IPS-20b (cell line): Measurements from ENCODE around the gene OOSP3.
A peak's percentile ranks its signal among the peaks of the same experiment; 100 is the strongest.
"Not testable (repeated sequence)": the region's sequence is repeated elsewhere in the genome, so short reads cannot be mapped to it uniquely, and the experiment has no call there.

Experiments used
- H3K27ac ChIP-seq: one replicate; pipeline ENCODE4 v1.5.1; 2013; ENCODE audit warnings: low read length
- H3K27me3 ChIP-seq: 2 replicates; pipeline ENCODE4 v1.6.1; 2013; ENCODE audit warnings: mild to moderate bottlenecking, low read length, inconsistent platforms; ENCODE audit not compliant: insufficient read depth
- H3K36me3 ChIP-seq: 2 replicates; pipeline ENCODE4 v1.6.1; 2013; ENCODE audit warnings: low read depth, mild to moderate bottlenecking, inconsistent platforms, low read length, moderate library complexity; ENCODE audit not compliant: insufficient read depth
- H3K4me1 ChIP-seq: 2 replicates; pipeline ENCODE4 v1.6.1; 2013; ENCODE audit warnings: mild to moderate bottlenecking, control low read depth, inconsistent platforms, low read length, moderate library complexity; ENCODE audit not compliant: insufficient read depth
- H3K4me3 ChIP-seq: 2 replicates; pipeline ENCODE4 v1.5.1; 2013; ENCODE audit warnings: mild to moderate bottlenecking, low read length, inconsistent platforms
- H3K9ac ChIP-seq: 2 replicates; pipeline ENCODE4 v1.6.1; 2013; ENCODE audit warnings: low read depth, mild to moderate bottlenecking, inconsistent platforms, low read length, moderate library complexity
- H3K9me3 ChIP-seq: 2 replicates; pipeline ENCODE4 v1.6.1; 2013; ENCODE audit warnings: mild to moderate bottlenecking, low read depth, low read length, inconsistent platforms; ENCODE audit not compliant: insufficient read depth

The OOSP3 gene

DNA sequence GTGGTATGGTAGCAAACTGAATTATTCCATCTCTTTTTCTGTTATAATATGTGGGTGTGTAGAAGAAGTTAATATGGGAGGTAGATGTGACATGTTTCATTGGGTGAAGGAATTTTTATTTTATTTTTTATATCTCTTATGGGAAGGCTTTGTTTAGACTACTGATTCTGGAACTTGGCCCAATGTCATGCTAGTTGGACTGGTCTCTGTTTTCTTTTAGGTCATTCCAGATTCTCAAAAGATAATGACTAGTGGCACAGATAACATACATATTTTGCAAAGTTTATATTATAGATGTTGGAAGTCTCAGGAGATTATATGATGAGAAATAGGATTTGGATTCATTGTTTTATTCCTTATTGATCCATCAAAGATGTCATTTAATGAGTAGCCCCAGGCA, 1.3 kb upstream of the OOSP3 start:
- Histone ChIP-seq H3K4me1 (peaks cover 18% of the 10 kb centered on the region), H3K36me3 (no peaks in the 10 kb centered on the region), H3K9me3 (no peaks in the 10 kb centered on the region), H3K27me3 (no peaks in the 10 kb centered on the region), H3K4me3 (no peak overlapping the region), H3K9ac (no peak overlapping the region), H3K27ac (no peak overlapping the region)

DNA sequence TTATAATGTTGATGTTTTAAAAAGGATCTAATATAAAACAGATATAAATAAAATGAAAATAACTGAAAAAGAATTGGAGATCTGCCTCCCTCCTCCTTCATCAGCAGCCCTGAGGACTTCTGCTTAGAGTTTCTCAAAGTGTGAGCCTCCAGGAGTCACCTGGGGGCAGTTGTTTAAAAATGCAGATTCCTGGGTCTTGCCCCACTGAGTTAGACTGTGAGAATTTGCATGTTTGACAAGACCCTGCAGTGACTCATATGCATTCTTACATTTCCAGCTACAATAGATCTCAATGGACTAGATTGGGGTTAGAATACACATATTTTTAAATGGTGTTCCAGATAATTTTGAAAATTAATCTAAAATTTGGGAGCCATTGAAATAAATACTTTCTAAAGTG, 798 bp upstream of the OOSP3 start:
- Histone ChIP-seq H3K4me3 (no peak overlapping the region), H3K36me3 (no peaks in the 10 kb centered on the region), H3K9ac (no peak overlapping the region), H3K27me3 (no peaks in the 10 kb centered on the region), H3K27ac (no peak overlapping the region), H3K4me1 (peaks cover 18% of the 10 kb centered on the region), H3K9me3 (no peaks in the 10 kb centered on the region)

DNA sequence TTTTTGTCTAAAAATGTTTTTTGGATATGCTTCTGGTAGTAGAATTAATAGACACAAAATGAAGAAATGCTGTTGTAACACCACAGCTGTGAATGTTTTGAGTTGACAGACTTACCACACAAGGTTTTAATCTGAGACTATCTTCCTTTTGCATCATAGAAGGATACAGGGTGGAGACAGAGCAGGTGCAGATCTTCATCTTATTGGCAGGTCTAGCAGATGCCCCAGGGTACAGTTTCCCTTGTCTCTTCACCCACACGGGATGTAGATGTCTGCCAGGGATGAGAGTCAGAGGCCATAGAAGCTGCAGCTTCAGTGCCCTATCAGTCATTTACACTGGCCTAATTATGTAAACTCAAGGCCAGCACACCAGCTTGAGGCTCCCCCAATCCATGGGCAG, 985 bp downstream of the OOSP3 start:
- Histone ChIP-seq H3K36me3 (no peaks in the 10 kb centered on the region), H3K9me3 (no peaks in the 10 kb centered on the region), H3K4me3 (no peak overlapping the region), H3K27me3 (no peaks in the 10 kb centered on the region), H3K9ac (no peak overlapping the region), H3K4me1 (peaks cover 18% of the 10 kb centered on the region), H3K27ac (no peak overlapping the region)

DNA sequence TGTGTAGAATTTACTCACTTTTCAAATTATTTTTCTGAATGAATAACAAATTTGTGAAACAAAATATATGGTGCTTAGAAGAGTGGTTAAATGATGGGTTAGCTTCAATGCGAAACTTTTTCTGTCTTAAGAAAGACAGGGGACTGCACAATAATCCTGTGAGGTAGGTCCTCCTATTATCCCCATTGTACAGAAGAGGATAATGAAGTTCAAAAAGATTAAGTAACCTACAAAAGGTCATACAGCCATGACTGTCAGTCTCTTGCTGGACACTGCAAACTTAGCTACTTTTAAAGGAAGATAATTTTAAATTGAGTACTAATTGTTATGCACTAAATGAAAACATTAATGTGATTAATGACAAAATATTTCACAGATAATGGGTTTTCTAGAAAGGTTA, 5.0 kb downstream of the OOSP3 start:
- no peaks in the 10 kb centered on the region for H3K27me3 ChIP-seq
- peaks cover 3% of the 10 kb centered on the region for H3K4me1 ChIP-seq
- H3K27ac ChIP-seq, result no peak overlapping the region
- H3K9ac ChIP-seq, result no peak overlapping the region
- no peaks in the 10 kb centered on the region for H3K9me3 ChIP-seq
- no peak overlapping the region for H3K4me3 ChIP-seq
- H3K36me3 ChIP-seq, result no peaks in the 10 kb centered on the region

DNA sequence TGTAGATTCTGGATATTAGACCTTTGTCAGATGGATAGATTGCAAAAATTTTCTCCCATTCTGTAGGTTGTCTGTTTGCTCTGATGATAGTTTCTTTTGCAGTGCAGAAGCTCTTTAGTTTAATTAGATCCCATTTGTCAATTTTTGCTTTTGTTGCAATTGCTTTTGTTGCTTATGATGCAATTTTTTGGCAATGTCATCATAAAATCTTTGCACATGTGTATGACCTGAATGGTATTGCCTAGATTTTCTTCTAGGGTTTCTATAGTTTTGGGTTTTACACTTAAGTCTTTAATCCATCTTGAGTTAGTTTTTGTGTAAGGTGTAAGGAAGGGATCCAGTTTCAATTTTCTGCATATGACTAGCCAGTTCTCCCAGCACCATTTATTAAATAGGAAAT, 8.6 kb downstream of the OOSP3 start:
- H3K4me3 ChIP-seq, H3K27me3 ChIP-seq, H3K36me3 ChIP-seq, H3K4me1 ChIP-seq, H3K9me3 ChIP-seq, H3K27ac ChIP-seq, H3K9ac ChIP-seq: not testable (repeated sequence)

DNA sequence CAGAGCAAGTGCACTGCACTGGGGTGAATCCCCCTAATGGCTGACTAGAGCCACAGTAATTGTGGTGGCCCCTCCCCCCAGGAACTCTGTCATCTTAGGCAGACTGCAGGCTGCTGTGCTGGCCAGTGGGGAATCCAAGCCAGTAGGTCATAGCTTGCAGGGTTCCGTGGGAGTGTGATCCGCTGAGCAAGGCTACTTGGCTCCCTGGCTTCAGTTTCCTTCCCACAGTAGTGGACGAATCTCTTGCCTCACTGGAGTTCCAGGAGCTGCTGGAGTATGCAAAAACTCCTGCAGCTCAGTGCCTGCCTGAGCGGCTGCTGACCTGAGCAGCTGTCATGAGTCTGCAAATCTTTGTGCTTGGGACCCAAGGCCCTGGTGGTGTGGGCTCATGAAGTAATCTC, 13.2 kb downstream of the OOSP3 start:
- Histone ChIP-seq H3K27ac (peak overlapping the region; percentile 85), H3K9me3 (no peaks in the 10 kb centered on the region), H3K9ac (peak overlapping the region; percentile 23; the same call in 1 of the 2 replicates), H3K4me1 (peaks cover 10% of the 10 kb centered on the region; the same call in 1 of the 2 replicates), H3K36me3 (no peaks in the 10 kb centered on the region), H3K27me3 (no peaks in the 10 kb centered on the region), H3K4me3 (peak overlapping the region; percentile 25; the same call in 1 of the 2 replicates)

DNA sequence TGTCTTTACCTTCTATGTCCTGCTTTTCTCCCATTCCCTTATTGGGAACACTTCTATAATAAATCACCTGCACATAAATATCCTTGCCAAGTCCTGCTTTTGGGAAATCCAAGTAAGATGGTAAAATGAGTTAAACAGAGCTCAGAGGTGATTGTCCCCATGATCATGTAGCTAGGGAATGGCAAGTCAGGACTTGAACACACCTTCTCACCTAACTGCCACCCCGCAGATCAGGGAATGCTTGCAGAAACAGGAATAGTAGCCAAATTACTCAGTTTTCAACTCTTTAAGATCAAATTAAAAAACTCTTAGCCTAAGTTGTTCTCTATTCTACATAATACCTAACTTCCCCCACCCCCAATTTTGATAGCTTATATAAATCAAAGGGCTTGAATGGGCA, 16.0 kb downstream of the OOSP3 start:
- no peak overlapping the region for H3K27ac ChIP-seq
- H3K9ac ChIP-seq, result no peak overlapping the region
- no peaks in the 10 kb centered on the region for H3K27me3 ChIP-seq
- H3K9me3 ChIP-seq, result no peaks in the 10 kb centered on the region
- H3K36me3 ChIP-seq, result no peaks in the 10 kb centered on the region
- peaks cover 10% of the 10 kb centered on the region; the same call in 1 of the 2 replicates for H3K4me1 ChIP-seq
- H3K4me3 ChIP-seq, result no peak overlapping the region

DNA sequence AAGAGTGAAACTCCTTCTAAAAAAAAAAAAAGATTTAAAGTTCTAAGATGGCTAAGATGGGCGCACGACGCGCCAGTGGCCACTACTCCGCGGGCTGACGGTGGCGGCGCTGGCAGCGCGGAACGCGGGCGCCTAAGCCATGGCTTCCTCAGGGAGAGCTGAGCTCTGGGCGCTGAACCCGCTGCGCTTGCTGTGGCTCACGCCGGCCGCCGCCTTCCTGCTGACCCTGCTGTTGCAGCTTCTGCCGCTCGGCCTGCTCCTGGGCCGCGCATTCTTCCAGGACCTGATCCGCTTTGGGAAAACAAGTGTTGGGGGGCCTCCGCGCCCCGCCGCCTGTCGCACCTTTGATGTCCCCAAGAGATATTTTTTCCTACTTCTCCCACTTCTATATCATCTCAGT, 19.5 kb downstream of the OOSP3 start:
- Histone ChIP-seq H3K9ac (no peak overlapping the region), H3K27ac (no peak overlapping the region)

DNA sequence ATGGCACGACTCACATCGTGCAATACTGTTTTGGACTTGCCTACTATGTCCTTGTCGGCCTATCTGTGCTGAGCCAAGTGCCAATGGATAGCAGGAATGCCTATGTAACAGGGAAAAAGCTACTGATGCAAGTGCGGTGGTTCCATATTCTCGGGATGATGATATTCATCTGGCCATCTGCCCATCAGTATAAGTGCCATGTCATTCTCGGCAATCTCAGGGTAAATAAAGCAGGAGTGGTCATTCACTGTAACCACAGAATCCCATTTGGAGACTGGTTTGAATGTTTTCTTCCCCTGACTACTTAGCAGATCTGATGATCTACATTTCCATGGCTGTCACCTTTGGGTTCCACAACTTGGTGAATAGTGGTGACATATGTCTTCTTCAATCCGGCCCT, 20.1 kb downstream of the OOSP3 start:
- Histone ChIP-seq H3K9ac (no peak overlapping the region), H3K9me3 (no peaks in the 10 kb centered on the region), H3K36me3 (no peaks in the 10 kb centered on the region), H3K4me3 (no peak overlapping the region), H3K4me1 (no peaks in the 10 kb centered on the region), H3K27ac (no peak overlapping the region), H3K27me3 (no peaks in the 10 kb centered on the region)

More for the DNA sequence above, 19.5 kb downstream of the OOSP3 start:
- Histone ChIP-seq H3K27me3 (no peaks in the 10 kb centered on the region), H3K4me1 (no peaks in the 10 kb centered on the region), H3K9me3 (no peaks in the 10 kb centered on the region), H3K4me3 (no peak overlapping the region), H3K36me3 (no peaks in the 10 kb centered on the region)

DNA sequence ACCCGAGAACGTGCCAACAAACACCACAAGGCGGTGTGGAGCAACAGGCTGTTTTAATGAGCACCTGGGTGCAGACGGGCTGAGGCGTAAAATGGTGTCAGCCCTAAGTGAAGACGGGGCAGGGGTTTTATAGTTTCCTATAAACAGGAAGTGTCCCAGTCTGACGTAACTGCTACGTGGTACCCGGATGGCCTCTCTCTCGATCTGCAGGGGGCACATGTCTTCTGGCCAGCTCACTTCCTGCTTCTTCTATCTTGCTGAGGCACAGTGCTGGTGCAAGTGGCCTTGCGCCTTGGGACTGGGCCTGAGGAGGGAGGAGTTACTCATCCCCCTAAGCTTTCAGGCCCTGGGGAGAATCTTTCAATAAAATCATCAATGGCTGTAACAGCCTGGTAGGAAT, 20.9 kb downstream of the OOSP3 start:
- Histone ChIP-seq H3K27ac (no peak overlapping the region), H3K9ac (no peak overlapping the region), H3K27me3 (no peaks in the 10 kb centered on the region), H3K4me3 (no peak overlapping the region), H3K4me1 (no peaks in the 10 kb centered on the region), H3K9me3 (no peaks in the 10 kb centered on the region), H3K36me3 (no peaks in the 10 kb centered on the region)

DNA sequence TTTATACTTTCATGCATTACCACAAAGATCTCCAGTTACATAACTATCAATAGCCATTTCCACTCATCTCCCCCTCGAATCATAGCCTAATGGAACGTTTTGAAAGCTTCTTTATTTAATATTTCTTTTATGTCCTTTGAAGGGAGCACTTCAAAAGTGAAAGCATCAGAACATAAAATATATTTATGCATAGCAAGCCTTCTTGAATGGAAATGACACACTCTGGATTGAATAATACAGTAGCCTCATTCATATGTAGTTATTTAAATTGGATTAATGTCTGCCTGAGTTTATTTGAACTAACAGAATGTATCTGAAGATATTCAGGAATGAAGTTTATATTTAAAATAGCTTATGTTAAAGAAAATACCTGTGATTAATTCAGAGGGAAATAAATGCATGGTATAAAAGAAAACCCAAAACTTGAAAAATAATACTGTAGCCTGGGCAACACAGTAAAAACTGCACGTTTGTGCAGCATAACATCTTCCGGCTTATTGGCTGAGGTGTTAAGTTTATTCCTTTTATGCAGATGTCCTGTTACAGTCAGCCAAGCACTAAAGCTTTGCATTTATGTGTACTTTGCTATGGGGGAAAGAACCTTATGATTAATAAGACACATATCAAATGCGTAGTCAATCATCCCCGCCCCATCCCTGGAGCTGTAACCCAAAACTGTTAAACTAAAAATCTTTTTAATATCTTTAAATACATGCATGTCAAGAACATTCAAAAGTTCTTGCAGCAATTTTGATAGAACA, 22.0 kb downstream of the OOSP3 start:
- Histone ChIP-seq H3K9me3 (no peaks in the 10 kb centered on the region), H3K4me3 (no peak overlapping the region), H3K27me3 (no peaks in the 10 kb centered on the region), H3K27ac (no peak overlapping the region), H3K36me3 (no peaks in the 10 kb centered on the region), H3K9ac (no peak overlapping the region), H3K4me1 (no peaks in the 10 kb centered on the region)

DNA sequence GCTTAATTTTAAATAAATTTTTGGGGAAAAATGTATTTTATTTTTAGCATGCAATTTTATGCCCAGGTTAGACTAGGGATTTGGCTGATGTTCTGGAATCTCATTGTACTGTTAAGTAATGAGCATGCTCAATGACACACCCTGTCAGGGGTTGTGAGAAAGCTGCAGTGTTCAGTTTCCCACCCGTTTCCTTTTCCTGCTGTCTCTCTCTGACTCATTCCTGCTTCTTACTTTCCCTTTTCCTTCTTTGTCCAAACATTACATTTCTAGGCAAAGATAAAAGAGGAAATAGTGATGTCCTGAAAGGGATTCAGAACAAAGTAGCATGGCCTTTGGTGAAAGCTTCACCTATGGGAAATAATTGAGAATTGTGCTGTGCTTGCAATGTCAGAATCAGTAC, 22.7 kb downstream of the OOSP3 start:
- Histone ChIP-seq H3K36me3 (no peaks in the 10 kb centered on the region), H3K4me3 (no peak overlapping the region), H3K4me1 (no peaks in the 10 kb centered on the region), H3K9ac (no peak overlapping the region), H3K9me3 (no peaks in the 10 kb centered on the region), H3K27ac (no peak overlapping the region), H3K27me3 (no peaks in the 10 kb centered on the region)
